Measurements from ENCODE around the gene FUOM.

DNA sequence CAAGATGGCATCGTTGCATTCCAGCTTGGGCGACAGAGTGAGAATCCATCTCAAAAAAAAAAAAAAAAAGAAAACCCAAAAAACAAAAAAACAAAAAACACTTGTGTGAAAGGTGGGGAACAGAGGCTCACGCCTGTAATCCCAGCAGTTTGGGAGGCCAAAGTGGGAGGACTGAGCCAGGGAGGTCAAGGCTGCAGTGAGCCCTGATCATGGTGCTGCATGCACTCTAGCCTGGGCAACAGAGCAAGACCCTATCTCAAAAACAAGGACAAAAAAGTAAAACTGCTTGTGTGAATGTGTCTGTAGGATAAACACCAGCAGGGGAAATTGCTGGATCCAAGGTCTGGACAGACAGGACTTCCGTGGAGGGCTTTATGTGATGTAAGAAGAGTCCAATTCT lies 25.7 kb upstream of the FUOM start:
- TF ChIP-seq, protein P1, sequence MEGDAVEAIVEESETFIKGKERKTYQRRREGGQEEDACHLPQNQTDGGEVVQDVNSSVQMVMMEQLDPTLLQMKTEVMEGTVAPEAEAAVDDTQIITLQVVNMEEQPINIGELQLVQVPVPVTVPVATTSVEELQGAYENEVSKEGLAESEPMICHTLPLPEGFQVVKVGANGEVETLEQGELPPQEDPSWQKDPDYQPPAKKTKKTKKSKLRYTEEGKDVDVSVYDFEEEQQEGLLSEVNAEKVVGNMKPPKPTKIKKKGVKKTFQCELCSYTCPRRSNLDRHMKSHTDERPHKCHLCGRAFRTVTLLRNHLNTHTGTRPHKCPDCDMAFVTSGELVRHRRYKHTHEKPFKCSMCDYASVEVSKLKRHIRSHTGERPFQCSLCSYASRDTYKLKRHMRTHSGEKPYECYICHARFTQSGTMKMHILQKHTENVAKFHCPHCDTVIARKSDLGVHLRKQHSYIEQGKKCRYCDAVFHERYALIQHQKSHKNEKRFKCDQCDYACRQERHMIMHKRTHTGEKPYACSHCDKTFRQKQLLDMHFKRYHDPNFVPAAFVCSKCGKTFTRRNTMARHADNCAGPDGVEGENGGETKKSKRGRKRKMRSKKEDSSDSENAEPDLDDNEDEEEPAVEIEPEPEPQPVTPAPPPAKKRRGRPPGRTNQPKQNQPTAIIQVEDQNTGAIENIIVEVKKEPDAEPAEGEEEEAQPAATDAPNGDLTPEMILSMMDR (IDR thresholded peaks at IDR 0.05), result no peak
- no peak for TF ChIP-seq EZH2 (IDR thresholded peaks at IDR 0.05)

Measured in neural progenitor cell (in vitro differentiated cells).